ENCODE data around the gene RDH5. TPM values are rescaled to one million over a fixed set of nuclear protein-coding genes. Genes with fewer than 3 reads are reported as not detected.

Gene RDH5
- total RNA-seq, 1 donor from 2014 or later, result 11.1 TPM

GRCh38 chr12:55715833-55716581 lies 4.2 kb upstream of the RDH5 start, which contains the start of gene BLOC1S1:
Gene BLOC1S1 (plus strand): TSS chr12:55716046. CDS start chr12:55716052, 6 bp downstream.
- H3K4me1 ChIP-seq, result peaks cover 54% of the 10 kb centered on the region
- H3K27me3 ChIP-seq (ENCODE audit: low read depth), result no peaks in the 10 kb centered on the region
- H3K36me3 ChIP-seq, result peaks cover 16% of the 10 kb centered on the region
- H3K9me3 ChIP-seq, result no peaks in the 10 kb centered on the region
- peak within 1 kb of the TSS; percentile 90 for H3K27ac ChIP-seq
- DNase-seq (peak; percentile 95), ATAC-seq (peak; percentile 92 to 95)
- H3K4me3 ChIP-seq, result peak within 1 kb of the TSS; percentile 78
- no peak for TF ChIP-seq CTCF (IDR thresholded peaks at IDR 0.05)
- intact Hi-C loops (cut with DNase I), result no loop called here

DNA sequence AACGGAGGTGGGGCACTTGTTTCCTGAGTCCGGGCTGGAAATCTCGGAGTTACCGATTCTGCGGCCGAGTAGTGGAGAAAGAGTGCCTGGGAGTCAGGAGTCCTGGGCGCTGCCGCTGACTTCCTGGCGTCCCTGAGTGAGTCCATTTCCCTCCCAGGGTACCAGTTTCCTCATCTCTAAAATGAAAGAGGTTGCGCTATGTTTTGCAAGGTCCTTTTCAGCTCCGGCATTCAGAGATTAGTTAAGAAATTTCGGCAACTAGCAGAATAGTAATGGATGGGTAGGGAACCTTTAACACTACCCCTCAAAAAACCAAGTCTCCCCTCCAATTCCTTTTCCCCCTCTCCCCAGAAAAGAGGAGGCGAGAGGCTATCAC lies 3.6 kb upstream of the RDH5 start:
- no peaks in the 10 kb centered on the region for H3K27me3 ChIP-seq (ENCODE audit: low read depth)
- intact Hi-C loops (cut with DNase I), result no loop called here
- ATAC-seq, result peak; percentile 20 to 22
- no peaks in the 10 kb centered on the region for H3K9me3 ChIP-seq
- no peak for DNase-seq
- H3K4me3 ChIP-seq, result peak overlapping the region; percentile 78
- H3K27ac ChIP-seq, result peak overlapping the region; percentile 90
- H3K36me3 ChIP-seq, result peaks cover 16% of the 10 kb centered on the region
- H3K4me1 ChIP-seq, result peaks cover 59% of the 10 kb centered on the region
- TF ChIP-seq CTCF (IDR thresholded peaks at IDR 0.05), result no peak

GRCh38 chr12:55717011-55718007 lies 2.9 kb upstream of the RDH5 start:
- intact Hi-C loops (cut with DNase I), result no loop called here
- H3K9me3 ChIP-seq, result no peaks in the 10 kb centered on the region
- peak overlapping the region; percentile 90 for H3K27ac ChIP-seq
- peak overlapping the region; percentile 78 for H3K4me3 ChIP-seq
- no peak for ATAC-seq
- peaks cover 61% of the 10 kb centered on the region for H3K4me1 ChIP-seq
- H3K27me3 ChIP-seq (ENCODE audit: low read depth), result no peaks in the 10 kb centered on the region
- no peak for DNase-seq
- TF ChIP-seq CTCF (IDR thresholded peaks at IDR 0.05), result no peak
- H3K36me3 ChIP-seq, result peaks cover 16% of the 10 kb centered on the region

- no peak for DNase-seq
Observed at GRCh38 chr12:55718015-55718414, 2.2 kb upstream of the RDH5 start.

More at GRCh38 chr12:55718015-55718414, 2.2 kb upstream of the RDH5 start:
- H3K36me3 ChIP-seq, result peaks cover 22% of the 10 kb centered on the region
- H3K27ac ChIP-seq, result no peak overlapping the region
- peaks cover 61% of the 10 kb centered on the region for H3K4me1 ChIP-seq
- no peak for TF ChIP-seq CTCF (IDR thresholded peaks at IDR 0.05)
- H3K4me3 ChIP-seq, result no peak overlapping the region
- intact Hi-C loops (cut with DNase I), result no loop called here
- H3K27me3 ChIP-seq (ENCODE audit: low read depth), result no peaks in the 10 kb centered on the region
- no peaks in the 10 kb centered on the region for H3K9me3 ChIP-seq
- no peak for ATAC-seq

All from lower lobe of right lung (tissue), 2 donors.